ENCODE results near the gene TM4SF18. TPM values are rescaled to one million over a fixed set of nuclear protein-coding genes. Genes with fewer than 3 reads are reported as not detected.

Gene TM4SF18, protein sequence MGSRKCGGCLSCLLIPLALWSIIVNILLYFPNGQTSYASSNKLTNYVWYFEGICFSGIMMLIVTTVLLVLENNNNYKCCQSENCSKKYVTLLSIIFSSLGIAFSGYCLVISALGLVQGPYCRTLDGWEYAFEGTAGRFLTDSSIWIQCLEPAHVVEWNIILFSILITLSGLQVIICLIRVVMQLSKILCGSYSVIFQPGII
- under 0.01 and 7.1 TPM in 2 replicates for total RNA-seq

GRCh38 chr3:149333176-149333859, at the start of gene TM4SF18:
Gene TM4SF18 (minus strand): TSS chr3:149333636. CDS start chr3:149333382, 254 bp downstream.

GRCh38 chr3:149377408-149378364, 44.2 kb upstream of the TM4SF18 start, which contains the start of gene TM4SF1:
Gene TM4SF1 (minus strand): TSS chr3:149377649. CDS start chr3:149377547, 102 bp downstream.

Other genes with a start within 250 kb of the TM4SF18 start
- 15.7 and 19.4 TPM in 2 replicates for gene HLTF, start 247.1 kb downstream of the TM4SF18 start, total RNA-seq
- gene HPS3, start 204.0 kb downstream of the TM4SF18 start, total RNA-seq: 12.7 and 16.5 TPM in 2 replicates
- 0.47 TPM in 1 of 2 replicates, not detected in the other for gene CP, start 111.8 kb downstream of the TM4SF18 start, total RNA-seq
- 84.4 and 223 TPM in 2 replicates for gene TM4SF1, start 44.0 kb upstream of the TM4SF18 start, total RNA-seq
- not detected in 2 replicates for gene TM4SF4, start 141.1 kb upstream of the TM4SF18 start, total RNA-seq

All from pericardium fibroblast (primary cell).